Mammary epithelial cell (primary cell): Measurements from ENCODE around the gene SMPDL3B.

Source experiments
- EZH2 ChIP-seq: IDR thresholded peaks from 2 replicates; pipeline ENCODE4 v1.6.1; 2012; ENCODE audit warnings: low read length, inconsistent platforms, borderline replicate concordance
- TF ChIP-seq, protein P1 (sequence below), 2 donors: IDR thresholded peaks in 1 of 2; conservative IDR thresholded peaks in 1 of 2; 2 replicates each; pipeline ENCODE4 v1.5.1; 2011 to 2012; ENCODE audit warnings: inconsistent platforms in 2 of 2, low read length in 2 of 2, mild to moderate bottlenecking in 2 of 2, control low read depth in 1 of 2, low read depth in 1 of 2; ENCODE audit not compliant: insufficient read depth in 1 of 2; ENCODE audit errors: extremely low read depth in 1 of 2

DNA sequence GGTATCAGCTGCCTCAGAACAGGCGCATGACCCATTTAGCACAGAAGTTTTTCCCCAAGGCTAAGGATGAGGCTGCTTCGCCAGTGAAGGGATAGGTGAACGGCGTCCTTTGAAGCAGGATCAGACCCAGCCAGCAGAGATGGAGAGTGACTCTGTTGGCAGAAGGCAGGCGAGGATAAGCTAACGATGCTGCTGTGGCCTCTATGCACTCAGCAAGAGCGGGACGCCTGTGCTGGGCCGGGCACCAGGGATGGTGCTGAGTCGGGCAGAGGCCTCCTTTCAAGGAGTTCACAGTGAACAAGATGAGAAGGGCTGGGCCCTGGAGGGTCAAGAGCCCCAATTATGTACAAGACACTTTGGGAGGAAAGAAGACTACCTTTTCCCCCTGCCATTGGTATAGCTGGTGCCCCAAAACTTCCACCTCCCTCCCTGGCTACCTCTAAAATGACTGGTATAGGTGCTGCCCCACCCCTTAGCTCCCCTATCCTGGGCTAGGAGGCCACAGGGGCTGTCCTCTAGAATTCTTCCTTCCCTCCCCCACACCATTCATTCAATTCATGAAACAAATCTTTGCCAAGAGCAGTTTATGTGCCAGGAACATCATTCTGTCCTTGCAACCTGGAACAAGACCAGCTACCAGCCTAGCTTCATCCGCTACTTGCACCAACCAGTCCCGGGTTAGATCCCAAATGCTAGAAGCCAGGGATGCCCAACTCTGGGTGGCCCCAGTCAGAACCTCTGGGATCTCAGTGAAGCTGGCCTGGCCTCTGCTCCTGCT lies 32.5 kb downstream of the SMPDL3B start:
- TF ChIP-seq, protein P1, sequence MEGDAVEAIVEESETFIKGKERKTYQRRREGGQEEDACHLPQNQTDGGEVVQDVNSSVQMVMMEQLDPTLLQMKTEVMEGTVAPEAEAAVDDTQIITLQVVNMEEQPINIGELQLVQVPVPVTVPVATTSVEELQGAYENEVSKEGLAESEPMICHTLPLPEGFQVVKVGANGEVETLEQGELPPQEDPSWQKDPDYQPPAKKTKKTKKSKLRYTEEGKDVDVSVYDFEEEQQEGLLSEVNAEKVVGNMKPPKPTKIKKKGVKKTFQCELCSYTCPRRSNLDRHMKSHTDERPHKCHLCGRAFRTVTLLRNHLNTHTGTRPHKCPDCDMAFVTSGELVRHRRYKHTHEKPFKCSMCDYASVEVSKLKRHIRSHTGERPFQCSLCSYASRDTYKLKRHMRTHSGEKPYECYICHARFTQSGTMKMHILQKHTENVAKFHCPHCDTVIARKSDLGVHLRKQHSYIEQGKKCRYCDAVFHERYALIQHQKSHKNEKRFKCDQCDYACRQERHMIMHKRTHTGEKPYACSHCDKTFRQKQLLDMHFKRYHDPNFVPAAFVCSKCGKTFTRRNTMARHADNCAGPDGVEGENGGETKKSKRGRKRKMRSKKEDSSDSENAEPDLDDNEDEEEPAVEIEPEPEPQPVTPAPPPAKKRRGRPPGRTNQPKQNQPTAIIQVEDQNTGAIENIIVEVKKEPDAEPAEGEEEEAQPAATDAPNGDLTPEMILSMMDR (conservative IDR thresholded peaks at IDR 0.05 in 1 of 2, IDR thresholded peaks at IDR 0.05 in 1 of 2; ENCODE audit: extremely low read depth in 1 of 2, insufficient read depth in 1 of 2, low read depth in 1 of 2, low read length in 2 of 2), result no peak
- TF ChIP-seq EZH2, result no peak
